ENCODE measurements around the gene PSG5. TPM values are rescaled to one million over a fixed set of nuclear protein-coding genes. Genes with fewer than 3 reads are reported as not detected.
"Not testable (repeated sequence)": the region's sequence is repeated elsewhere in the genome, so short reads cannot be mapped to it uniquely, and the experiment has no call there.

PSG5 gene
- total RNA-seq, 4 donors from 2014 or later: not detected

GRCh38 chr19:43188092-43188491 lies 1.8 kb upstream of the PSG5 start:
- 68 to 71% methylated on average over 8 to 9 of the region's 9 CpGs for WGBS, 2 donors
- not testable (repeated sequence) for H3K4me1 ChIP-seq; H3K4me3 ChIP-seq; H3K27me3 ChIP-seq; H3K9me3 ChIP-seq; H3K36me3 ChIP-seq; DNase-seq (ENCODE audit: low spot score in 2 of 2); H3K27ac ChIP-seq

DNA sequence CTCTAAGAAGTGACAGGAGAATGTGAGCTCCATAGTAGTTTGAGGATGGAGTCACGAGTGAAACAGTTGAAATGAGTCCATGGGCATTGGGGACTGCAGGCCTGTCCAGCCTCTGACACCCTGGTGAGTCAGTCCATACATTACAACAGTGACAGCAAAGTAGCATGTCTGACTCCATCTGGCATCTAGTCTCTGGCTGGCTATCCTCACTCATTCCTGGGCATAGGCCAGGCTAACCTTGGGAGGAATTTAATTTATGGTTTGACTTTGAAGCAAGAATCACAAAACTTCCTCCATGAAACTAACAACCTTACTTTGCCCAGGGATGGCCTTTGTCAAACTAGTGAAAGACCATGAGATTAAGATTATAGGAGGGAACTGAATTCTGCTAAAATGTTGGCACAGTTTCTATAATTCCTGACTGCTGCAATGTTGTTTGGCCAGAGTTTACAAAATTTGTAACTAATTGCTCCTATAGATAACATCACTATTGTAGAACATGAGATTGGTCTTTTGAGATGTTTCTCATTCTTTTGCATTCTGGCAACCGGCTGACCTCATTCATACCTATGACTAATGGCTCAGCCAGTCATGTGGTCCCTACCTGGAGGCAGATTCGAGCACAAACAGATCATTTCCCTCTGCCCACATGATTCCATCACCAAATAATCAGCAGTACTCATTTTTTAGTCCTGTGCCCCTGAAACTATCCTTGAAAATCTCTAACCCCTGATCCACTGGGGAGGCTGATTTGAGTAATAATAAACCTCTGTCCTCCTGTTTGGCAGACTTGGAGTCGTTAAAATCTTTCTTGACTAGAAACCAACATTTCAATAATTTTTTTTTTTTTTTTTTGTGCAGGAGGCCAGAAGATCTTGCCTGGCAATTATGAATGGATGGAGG lies 4.2 kb downstream of the PSG5 start:
- DNase-seq (ENCODE audit: low spot score in 2 of 2); H3K9me3 ChIP-seq; H3K27me3 ChIP-seq; H3K36me3 ChIP-seq; H3K4me3 ChIP-seq; H3K27ac ChIP-seq; H3K4me1 ChIP-seq: not testable (repeated sequence)
- 55 to 59% methylated on average over 4 of the region's 4 CpGs for WGBS, 2 donors

DNA sequence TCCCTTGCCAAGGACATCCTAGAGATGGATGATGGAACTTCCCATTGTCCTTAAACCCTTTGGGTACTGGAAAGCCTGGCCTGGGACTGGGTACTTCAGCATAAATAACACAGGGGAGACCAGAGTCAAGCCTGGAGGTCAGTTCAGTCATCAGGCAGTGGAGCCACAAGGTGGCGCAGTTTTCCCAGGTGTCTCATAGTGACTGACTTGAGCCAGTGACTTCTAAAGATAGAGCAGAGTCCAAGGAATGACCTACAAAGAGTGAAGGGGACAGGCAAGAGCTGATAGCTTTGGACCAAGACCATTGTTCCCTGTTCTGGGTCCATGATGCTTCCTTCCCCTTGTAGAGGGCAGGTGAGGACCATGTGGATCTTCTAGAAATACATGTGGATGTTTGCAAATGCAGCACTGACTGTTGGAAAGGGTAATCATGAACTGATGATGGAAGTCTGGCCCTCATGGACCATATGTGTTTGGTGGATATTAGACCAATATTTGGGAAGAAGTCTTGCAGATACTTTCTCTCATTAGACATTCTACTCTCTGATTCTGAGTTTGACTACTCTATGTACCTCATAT lies 6.7 kb downstream of the PSG5 start:
- H3K4me1 ChIP-seq; H3K9me3 ChIP-seq; H3K36me3 ChIP-seq; H3K27me3 ChIP-seq; DNase-seq (ENCODE audit: low spot score in 2 of 2); H3K4me3 ChIP-seq; H3K27ac ChIP-seq: not testable (repeated sequence)
- 0% methylated on average over 1 of the region's 1 CpG for WGBS, 2 donors

GRCh38 chr19:43178577-43178976 lies 7.8 kb downstream of the PSG5 start:
- WGBS, 2 donors: 70 to 79% methylated on average over 1 to 3 of the region's 3 CpGs
- DNase-seq (ENCODE audit: low spot score in 2 of 2); H3K4me3 ChIP-seq; H3K9me3 ChIP-seq; H3K27ac ChIP-seq; H3K4me1 ChIP-seq; H3K36me3 ChIP-seq; H3K27me3 ChIP-seq: not testable (repeated sequence)

GRCh38 chr19:43165906-43166305 lies 20.4 kb downstream of the PSG5 start:
- not testable (repeated sequence) for H3K9me3 ChIP-seq; H3K27ac ChIP-seq; H3K36me3 ChIP-seq; H3K4me3 ChIP-seq; DNase-seq (ENCODE audit: low spot score in 2 of 2); H3K4me1 ChIP-seq; H3K27me3 ChIP-seq
- WGBS, 2 donors: 55 to 64% methylated on average over 3 of the region's 3 CpGs

- not testable (repeated sequence) for H3K4me3 ChIP-seq; H3K27me3 ChIP-seq; DNase-seq (ENCODE audit: low spot score in 2 of 2); H3K4me1 ChIP-seq; H3K27ac ChIP-seq; H3K36me3 ChIP-seq; H3K9me3 ChIP-seq
- 75 to 79% methylated on average over 3 of the region's 3 CpGs for WGBS, 2 donors
These were observed 23.2 kb downstream of the PSG5 start for GRCh38 chr19:43163135-43163534.

- not testable (repeated sequence) for H3K36me3 ChIP-seq; H3K4me1 ChIP-seq; H3K9me3 ChIP-seq; H3K27me3 ChIP-seq; DNase-seq (ENCODE audit: low spot score in 2 of 2); H3K27ac ChIP-seq; H3K4me3 ChIP-seq
- 56 to 62% methylated on average over 2 of the region's 2 CpGs for WGBS, 2 donors
These were observed 24.1 kb downstream of the PSG5 start for GRCh38 chr19:43162261-43162660.

DNA sequence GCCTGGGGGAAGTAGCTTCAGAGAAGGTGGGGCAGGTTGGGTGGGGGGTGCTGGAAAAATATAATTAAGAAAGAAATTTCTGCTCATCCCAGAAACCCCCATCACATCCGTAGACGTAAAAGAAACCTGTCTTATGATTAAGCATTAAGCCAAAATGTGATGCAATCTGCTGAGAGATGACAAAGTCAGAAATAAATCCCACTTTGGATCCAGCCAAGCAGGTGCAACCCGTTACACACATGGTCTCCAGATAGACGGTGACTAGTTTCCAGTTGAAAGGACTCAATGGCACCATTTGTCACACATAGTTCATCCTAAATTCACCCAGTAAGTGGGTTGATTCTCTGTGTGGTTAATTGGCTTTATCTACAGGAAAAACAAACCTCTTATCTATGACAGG lies 34.1 kb downstream of the PSG5 start:
- no peaks in the 10 kb centered on the region for H3K4me1 ChIP-seq
- DNase-seq (ENCODE audit: low spot score in 2 of 2): no peak
- H3K4me3 ChIP-seq: no peak overlapping the region
- H3K27me3 ChIP-seq: no peaks in the 10 kb centered on the region
- peaks cover 0 to 9% (median 0%) of the 10 kb centered on the region in 4 donors for H3K9me3 ChIP-seq
- no peak overlapping the region for H3K27ac ChIP-seq
- H3K36me3 ChIP-seq: no peaks in the 10 kb centered on the region
- TF ChIP-seq, protein P1, sequence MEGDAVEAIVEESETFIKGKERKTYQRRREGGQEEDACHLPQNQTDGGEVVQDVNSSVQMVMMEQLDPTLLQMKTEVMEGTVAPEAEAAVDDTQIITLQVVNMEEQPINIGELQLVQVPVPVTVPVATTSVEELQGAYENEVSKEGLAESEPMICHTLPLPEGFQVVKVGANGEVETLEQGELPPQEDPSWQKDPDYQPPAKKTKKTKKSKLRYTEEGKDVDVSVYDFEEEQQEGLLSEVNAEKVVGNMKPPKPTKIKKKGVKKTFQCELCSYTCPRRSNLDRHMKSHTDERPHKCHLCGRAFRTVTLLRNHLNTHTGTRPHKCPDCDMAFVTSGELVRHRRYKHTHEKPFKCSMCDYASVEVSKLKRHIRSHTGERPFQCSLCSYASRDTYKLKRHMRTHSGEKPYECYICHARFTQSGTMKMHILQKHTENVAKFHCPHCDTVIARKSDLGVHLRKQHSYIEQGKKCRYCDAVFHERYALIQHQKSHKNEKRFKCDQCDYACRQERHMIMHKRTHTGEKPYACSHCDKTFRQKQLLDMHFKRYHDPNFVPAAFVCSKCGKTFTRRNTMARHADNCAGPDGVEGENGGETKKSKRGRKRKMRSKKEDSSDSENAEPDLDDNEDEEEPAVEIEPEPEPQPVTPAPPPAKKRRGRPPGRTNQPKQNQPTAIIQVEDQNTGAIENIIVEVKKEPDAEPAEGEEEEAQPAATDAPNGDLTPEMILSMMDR (IDR thresholded peaks at IDR 0.05): no peak
- TF ChIP-seq EP300 (IDR thresholded peaks at IDR 0.05) (no peak), POLR2A (IDR thresholded peaks at IDR 0.05) (no peak)
- WGBS, 2 donors: 76 to 77% methylated on average over 4 of the region's 4 CpGs

DNA sequence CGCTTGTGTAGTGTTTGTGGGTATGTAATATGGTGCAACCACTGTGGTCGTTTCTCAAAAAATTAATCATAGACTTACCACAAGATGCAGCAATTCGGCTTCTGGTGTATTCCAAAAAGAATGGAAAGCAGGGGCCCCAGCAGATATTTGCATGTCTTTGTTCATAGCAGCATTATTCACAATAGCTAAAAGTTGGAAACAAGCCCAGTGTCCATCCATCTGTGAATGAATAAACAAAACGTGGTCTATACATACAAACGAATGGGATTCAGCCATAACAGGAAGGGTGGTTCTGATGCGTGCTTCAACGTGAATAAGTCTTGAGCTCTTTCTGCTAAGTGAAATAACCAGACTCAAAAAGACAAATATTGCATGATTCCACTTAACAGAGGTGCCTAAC lies 36.5 kb downstream of the PSG5 start:
- not testable (repeated sequence) for H3K27ac ChIP-seq
- 74 to 78% methylated on average over 7 of the region's 7 CpGs for WGBS, 2 donors

More for the DNA sequence above, 36.5 kb downstream of the PSG5 start:
- not testable (repeated sequence) for H3K36me3 ChIP-seq; H3K9me3 ChIP-seq; H3K27me3 ChIP-seq; H3K4me1 ChIP-seq; DNase-seq (ENCODE audit: low spot score in 2 of 2); H3K4me3 ChIP-seq
